Breast epithelium (tissue), 3 donors: ENCODE results near the gene TRAPPC13.

ENCODE experiments used
- CTCF ChIP-seq, 3 donors: fragments of 450-650 bp; IDR thresholded peaks; one replicate each; pipeline ENCODE4 v1.5.1; 2016 to 2017; ENCODE audit warnings: antibody characterized with exemption in 3 of 3, mild to moderate bottlenecking in 3 of 3, moderate library complexity in 3 of 3
- POLR2A ChIP-seq: fragments of 450-650 bp; IDR thresholded peaks from one replicate; pipeline ENCODE4 v1.6.1; 2016; ENCODE audit warnings: antibody characterized with exemption, mild to moderate bottlenecking, moderate library complexity

GRCh38 chr5:65577141-65577540 lies 47.7 kb upstream of the TRAPPC13 start:
- no peak for TF ChIP-seq POLR2A
- TF ChIP-seq CTCF (IDR thresholded peaks at IDR 0.05), result no peak
